Stimulated activated CD4-positive, alpha-beta T cell treated with anti-CD3 and anti-CD28 coated beads, Interleukin-4, amount 100 ng/mL, for 48 hours (primary cell): Measurements from ENCODE around the gene NUDT13.

Source experiments
- DNase-seq, 2 donors: peaks; one replicate each; pipeline ENCODE4 v3.0.0-alpha.2; 2020; ENCODE audit warnings: low read depth in 2 of 2

Gene NUDT13

DNA sequence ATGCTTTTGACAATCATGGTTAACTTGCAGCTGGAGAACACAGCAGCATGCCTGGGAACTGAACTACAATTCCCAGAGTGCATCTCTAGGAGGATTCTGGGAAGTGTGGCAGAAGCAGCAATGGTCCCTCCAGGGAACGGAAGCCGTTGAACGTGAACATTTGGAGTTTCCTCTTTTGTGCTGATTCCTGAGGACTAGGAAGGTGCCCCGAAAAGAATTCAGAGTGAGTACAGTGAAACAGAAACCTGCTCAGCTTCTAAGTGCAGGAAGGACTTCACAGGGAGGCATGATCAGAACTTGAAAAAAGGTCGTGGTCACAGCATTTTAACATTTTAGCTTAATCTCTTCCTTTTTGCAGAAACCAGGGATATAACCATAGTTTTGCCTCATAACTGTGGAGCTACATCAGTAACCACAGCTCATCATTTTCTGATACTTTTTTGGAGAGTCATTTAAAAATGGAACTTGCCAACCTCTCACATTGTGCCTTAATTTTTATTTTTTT, at the start of gene NUDT13:
NUDT13 (plus strand) TSS at position 111 of the 505 bp plus-strand sequence. CDS start 3,911 bp downstream, outside the sequence.
- peak; percentile 12 to 15 for DNase-seq

DNA sequence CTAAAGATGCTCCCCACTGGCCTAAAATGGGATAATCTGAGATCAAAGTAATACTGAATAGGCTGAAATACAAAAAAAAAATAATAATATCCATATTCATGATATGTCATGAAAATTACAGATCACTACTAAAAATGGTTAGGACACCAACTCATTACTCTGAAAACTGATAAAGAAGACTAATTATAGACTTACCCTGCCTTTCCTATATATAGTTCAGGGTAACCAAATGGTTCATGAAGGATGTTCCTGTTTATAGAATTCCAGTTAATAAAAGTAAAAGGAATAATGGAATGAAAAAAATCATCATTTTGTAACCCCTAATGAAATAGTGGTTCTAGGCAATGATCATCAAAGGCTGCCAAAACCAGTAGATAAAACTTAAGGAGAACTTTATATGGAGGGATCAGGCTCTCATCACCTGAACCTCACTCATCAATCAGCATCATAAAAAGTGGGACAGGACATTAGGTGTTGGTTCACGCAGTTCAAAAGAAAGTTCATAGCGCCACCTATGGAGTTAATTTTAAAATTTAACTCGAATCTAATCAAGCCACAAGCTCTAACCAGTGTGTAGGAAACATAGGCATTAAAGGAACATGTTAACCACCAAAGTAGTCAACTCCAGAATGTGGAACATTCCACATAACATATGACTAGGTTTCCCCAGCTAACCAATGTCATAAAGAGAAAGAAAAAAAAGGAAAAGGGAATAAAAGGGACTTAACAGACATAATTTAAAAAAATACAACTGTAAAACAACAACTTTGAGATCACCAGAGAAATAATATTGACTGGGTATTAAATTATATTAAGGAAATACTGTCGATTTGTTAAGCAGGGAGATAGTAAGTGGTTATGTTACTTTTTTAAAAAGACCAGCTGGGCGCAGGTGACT, 49.3 kb upstream of the NUDT13 start:
- no peak for DNase-seq

DNA sequence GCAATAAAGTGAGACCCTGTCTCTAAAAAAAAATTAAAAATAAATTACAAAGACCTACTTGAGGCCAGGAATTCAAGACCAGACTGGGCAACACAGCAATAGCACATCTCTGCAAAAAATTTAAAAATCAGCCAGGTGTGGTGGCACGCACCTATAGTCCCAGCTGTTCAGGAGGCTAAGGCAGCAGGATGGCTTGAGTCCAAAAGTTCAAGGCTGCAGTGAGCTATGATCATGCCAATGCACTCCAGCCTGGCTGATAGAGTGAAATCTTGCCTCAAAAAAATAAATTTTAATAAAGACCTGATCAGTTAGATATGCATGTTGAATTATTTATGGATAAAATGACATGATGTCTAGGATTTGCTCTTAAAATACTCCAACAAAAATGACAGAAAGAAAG, 48.5 kb upstream of the NUDT13 start:
- no peak for DNase-seq

DNA sequence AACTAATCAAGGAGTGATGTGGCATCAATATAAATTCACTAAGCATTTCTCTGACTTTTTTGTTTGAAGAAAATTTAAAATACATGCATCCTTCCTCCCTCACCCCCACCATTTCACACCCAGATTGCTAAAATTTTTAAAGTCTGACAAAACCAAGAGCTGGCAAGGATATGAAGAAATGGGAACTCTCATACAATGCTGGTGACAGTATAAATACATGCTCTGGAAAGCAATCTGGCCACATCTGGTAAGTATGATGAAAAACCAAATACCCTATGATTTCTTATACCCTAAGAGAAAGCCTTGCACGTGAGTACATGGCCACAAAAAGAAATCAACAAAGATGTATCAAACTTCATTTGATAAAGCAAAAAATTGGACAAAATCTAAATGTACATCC, 44.8 kb upstream of the NUDT13 start:
- no peak for DNase-seq

DNA sequence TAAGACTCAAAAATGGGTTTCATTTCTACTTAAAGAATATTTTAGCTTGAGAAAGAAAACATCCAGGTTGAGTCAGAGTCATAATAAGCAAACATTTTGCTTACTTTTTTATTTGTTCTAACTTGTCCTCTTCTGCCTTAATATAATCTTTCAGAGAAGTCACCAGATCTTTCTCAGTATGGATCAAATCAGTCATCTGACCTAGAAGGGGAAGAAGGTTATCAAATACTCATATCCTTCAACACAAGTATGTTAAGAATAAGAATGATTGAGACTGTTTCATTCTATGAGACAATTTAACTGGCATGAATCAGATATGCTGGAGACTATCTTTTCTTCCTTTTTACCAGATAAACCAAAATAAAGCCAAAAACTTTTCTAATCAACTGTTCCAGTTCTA, 36.6 kb upstream of the NUDT13 start:
- DNase-seq: no peak

DNA sequence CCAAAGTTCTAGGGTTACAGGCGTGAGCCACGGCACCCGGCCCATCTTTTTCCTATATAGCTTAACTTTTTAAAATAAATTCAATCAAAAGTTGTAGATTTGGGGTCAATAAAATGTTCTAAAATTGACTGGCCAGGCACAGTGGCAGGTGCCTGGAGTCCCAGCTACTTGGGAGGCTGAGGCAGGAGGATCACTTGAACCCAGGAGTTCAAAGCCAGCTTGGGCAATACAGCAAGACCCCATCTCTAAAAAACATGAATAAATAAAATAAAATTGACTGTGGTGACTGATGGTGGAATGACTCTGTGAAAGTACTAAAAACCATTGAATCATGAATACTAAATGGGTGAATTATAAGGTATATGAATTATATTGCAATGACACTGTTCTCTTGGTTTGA, 34.4 kb upstream of the NUDT13 start:
- no peak for DNase-seq

DNA sequence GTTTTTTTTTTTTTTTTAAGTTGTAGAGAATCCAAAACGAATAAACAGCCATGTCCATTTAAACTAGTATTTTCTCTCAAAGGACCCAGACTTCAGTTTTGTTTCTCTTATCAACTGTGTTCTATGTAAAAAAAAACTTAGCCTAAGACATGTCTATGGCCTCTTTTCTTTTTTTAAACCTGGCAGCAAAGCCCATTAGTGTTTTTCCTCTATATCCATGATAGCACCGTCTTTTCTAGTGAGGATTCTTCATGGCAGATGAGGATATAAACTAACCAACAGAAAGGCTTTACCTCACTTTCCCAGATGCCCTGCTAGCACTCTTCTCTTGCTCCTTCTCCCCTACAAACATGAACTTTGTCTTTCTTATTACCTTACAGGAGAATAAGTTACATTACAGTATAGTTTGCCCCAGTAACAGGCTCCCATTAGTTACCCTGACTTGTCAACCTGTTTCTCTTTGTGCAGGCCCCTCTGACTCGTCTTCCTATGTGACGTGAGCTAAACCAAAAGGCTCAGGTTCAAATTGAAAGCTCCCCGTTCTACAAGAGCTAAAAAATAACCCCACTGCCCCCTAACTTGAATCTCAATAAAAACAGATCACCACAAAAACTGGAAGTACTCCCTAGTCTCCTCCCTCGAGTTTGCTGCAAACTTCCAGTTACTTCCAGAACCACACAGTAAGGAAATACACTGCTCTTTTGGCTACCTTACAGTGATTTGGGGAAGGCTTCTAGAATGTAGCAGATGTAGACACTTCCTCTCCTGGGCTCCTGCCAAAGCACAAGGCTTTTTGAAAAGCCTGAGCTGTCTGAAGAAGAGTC, 33.7 kb upstream of the NUDT13 start:
- DNase-seq: no peak

DNA sequence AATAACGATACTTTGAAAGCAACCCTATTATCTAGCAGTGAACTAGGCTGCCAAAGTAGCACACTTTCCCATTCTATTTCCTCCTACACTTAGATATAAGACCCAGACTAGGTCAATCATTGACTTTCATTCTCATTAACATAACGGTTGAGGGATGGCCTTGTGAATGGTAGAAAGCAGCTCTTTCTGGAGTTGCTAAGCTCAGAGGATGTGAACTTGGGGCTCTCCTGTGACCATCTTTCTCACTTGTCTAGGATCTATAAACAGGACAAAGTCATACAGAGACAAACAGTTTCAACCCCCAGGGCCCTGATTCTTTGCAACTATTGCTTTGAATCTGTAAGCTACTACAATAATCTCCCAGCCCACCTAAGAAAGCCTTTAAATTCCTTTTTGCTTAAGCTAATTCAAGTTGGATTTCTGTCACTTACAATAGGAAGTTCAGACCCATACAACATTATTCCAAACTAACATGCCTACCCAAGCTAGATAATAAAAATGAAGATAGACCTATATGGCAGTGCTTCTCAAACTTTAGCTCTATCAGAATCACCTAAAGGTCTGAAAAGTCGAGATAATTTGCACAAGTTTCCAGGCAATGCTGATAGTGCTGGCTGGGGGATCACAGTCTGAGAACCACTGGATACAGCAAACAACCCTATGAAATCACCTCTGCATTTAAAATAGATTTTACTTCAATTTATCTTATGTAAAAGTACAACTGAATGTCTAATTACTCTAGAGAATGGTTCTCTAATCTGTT, 30.3 kb upstream of the NUDT13 start:
- DNase-seq: no peak

DNA sequence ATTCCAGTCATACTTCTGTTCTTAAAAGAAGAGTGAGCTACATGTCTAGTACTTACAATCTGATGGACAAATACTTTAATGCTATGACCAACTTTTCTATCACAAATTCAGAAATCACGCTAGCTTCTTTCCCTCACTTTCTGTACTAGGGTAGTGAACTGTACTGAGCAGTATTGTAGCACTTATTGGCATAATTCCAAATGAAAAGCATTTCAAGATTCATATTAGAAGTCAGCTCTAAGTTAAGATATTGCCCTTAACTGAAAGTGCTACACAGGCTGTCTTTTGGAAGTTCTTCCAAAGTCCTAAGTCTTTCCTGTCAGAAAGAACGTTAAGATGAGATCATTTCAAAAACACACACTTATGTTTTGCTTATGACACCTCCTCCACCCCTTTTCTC, 27.0 kb upstream of the NUDT13 start:
- no peak for DNase-seq

DNA sequence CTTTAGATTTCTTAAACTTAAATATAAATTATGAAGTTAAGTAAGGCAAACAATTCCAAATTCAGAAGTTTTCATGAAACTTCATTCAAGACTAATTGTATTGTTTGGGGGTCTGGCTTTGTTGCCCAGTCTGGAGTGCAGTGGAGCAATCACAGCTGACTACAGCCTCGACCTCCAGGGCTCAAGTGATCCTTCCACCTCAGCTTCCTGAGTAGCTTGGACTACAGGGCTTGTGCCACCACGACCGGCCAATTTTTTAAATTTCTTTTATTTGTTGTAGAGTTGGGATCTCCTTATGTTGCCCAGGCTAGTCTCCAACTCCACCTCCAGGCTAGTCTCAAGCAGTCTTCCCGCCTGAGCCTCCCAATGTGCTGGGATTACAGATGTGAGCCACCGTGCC, 26.0 kb upstream of the NUDT13 start:
- no peak for DNase-seq

DNA sequence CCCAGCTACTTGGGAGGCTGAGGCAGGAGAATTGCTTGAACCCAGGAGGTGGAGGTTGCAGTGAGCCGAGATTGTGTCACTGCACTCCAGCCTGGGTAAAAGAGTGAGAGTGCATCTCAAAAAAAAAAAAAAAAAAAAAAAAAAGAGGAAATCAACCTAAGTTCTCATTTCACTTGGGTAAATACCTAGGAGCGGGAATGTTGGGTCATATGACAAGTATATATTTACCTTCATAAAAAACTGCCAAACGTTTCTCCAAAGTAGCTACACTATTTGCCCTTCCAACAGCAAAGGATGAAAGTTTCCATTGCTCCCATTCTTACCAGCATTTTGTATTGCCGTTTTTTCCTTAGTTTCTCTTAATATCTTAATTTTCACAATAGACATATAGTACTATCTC, 23.4 kb upstream of the NUDT13 start:
- no peak for DNase-seq

DNA sequence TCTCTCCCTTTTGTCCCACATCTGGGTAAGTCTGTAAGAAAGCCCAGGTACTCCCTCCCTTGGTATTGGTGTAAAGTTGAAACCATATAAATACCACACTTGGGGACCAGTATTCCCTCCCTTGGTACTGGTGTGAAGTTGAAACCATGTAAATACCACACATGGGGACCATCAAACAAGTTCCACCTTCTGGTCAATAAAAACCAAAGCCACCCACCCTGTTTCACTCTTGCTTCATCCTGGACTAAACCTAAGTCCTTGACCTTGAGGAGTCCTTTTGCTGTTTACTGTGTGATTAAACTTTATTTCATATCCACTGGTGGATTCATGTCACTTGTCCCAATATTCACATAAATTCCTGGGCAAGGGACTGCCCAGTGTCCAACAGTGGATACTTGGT, 22.0 kb upstream of the NUDT13 start:
- DNase-seq: no peak

DNA sequence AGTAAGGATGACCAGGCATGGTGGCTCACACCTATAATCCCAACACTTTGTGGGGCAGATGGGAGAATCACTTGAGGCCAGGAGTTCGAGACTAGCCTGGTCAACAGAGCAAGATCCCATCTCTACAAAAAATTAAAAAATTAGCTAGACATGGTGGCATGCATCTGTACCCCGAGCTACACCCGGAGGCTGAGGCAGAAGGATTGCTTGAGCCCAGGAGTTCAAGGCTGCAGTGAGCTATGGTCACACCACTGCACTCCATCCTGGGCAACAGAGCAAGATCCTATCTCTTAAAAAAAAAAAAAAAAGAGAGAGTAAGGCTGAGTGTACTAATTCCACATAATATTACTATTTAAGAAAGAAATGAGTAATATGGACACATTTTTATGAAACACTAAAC, 17.4 kb upstream of the NUDT13 start:
- no peak for DNase-seq

DNA sequence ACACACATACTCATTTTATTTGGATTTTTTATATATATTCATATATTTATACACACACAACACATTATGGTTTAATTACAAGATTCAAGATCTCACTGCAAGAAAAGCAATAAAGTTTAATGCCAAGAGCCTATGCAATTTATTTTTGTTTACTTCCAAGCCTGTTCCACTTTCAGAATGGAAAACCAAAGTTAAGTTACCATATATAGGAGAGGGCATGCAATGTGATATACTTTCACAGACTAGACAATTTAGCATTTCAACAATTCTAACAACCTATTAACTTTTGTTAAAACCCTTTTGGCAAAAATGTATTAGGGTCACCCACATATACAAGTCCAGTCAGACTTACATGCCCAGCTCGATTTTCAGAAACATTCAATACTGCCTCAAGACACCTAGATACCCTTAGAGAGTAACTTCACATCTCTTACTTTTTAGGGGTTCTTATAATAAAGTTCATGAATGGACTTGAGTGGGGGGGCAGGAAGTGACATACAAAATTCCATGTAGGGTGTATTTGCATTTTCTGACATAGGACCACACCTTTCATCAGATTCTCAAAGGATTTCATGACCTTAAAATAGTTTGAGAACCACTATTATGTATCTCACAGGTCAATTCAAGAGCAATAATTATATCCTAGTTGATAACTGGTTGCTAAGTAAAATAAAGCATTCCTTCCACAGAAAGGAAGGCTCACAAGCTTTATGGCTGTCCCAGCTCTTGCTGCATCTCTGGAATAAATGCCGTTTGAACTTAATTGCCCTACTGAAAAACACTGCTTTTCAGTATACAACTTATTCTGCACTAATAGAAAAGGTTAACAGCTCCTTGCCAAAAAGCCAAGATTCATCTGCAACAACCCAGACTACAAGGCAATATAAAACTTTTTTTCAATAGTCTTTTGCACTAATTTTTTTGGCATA, 16.1 kb upstream of the NUDT13 start:
- no peak for DNase-seq

DNA sequence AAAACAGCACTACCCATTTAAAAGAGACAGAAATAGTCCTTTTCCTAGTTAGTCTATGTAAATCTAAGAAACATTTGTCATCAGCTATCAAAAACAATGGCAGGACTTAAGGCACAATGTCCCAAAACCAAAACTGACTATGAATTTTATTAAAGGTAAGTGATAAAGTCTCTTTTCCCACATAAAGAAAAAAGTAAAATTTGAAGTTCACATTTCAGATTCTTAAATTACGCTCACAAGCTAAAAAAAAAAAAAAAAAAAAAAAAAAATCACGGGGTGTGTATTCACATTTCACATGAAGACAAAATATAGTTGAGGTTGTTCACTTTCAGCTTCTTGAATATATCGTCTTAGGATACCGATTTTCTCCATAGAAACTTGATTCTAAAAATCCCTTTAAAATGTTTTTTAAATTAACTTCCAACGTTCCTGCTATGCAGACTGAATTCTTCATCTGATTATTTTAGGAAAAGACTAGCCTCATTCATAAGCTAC, 15.2 kb upstream of the NUDT13 start:
- DNase-seq: no peak

DNA sequence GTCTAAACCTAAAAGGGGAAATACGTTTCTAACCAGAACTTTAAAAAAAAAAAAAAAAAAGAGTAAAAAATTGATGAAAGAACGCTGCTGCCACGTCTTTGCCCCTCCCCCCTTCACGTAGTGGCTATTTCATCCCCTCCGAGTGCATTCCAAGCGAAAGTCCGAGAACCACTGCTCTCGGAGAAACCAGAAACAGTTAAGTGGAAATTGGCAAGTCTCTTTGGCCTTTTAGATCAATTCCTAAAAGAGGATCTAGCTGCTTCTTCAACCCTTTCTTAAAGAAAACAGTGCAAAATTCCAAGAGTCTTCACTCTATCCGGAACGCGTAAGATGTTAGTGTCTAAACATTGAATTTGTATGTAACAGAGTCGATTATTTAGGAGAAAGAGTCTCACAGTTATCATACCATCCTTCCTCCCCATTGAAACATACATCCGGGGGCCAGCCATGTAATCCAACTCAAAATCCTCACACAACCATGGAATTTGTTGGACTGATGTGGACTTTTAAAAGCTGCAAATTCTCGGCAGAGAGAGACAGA, 14.7 kb upstream of the NUDT13 start:
- DNase-seq: peak; percentile 19 to 22

DNA sequence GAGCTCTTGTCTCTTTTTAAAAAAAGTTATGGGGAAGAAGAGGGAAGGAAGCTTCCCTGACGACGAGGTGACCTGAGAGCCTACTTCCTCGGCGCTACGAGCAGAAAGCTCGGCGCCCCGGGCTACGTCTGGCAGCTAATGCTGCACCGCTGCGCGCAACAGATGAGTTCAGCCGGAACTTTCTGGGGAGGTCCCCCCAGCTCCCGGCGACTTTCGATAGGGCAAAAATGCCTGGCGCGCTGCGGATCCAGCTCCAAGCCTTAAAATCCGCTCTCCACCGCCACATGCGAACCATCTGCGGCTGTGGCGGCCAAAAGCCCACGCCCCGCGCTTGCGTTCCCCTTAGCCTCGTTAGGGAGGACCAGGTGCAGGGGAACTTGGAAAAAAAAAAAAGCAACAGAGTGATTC, 14.2 kb upstream of the NUDT13 start:
- DNase-seq: peak; percentile 60 to 65

DNA sequence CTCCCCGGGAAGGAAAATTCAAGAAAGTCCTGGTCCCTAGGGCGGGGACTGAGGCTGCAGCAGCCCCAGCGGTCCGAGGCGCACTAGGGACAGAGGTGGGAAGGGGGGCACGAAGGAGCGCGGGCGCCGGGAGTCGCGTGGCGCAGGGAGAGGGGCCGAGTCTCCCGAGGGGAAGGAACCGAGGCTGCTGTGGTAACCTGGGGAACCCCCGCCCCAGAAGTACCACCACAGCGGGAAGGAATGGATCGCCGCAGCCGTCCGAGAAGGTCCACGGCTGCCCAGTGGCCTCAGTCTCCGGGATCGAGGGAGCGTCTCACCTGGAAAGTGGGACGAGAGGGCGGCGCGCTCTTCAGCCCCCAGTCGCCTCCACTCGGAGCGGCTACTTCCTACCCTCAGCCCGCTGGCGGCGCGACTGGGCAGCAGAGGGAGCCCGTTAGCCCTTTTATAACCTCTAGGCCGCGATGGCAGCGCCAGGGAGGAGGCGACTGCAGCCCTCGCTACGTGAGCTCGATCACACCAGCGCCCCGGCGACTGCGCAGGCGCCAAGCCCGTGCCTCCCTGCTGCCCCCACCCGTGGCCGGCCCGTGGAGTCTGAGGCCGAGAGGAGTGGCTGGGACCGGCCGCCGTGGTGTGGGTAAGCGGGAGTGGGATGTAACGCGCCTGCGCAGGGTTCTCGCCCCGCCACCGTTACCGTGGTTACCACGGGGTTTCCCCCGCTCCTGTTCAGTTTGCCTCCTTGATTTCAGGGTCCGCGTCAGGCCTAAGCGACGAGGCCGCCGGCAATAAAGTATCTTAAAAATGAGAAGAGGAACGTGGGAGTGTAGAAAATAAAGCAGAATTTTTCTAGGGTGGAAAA, 13.6 kb upstream of the NUDT13 start, which contains the start of gene P4HA1:
P4HA1 (minus strand) TSS at position 418 of the 856 bp plus-strand sequence. CDS start 21,983 bp downstream, outside the sequence.
- DNase-seq: peak; percentile 97 to 98

DNA sequence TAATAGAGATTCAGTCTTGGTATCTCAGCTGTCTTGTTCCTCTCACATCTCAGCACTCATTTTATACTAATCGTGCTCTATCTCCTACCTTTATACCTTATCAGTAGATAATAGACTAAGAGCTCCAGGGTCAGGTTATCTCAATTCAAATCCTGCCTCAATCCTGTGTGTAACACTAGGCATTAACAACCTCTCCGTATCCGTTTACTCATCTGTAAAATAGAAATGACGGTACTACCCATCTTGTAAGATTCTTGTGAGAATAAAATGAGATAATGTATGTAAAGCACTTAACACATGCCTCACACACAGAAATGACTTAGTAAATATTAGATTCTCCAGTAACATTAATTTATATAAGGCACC, 13.0 kb upstream of the NUDT13 start:
- no peak for DNase-seq
